DND-41 (cell line): ENCODE data around the gene TSPYL1.

Experiments used
- ATAC-seq: fragments of 200-7000 bp; cut with Tn5 transposase; 3 replicates; pipeline ENCODE4 v1.9.1; 2021; ENCODE audit warnings: low read depth; ENCODE audit not compliant: insufficient read depth
- DNase-seq: peaks from one replicate; pipeline ENCODE4 v3.0.0-alpha.2; 2020
- H2AFZ ChIP-seq: 2 replicates; pipeline ENCODE4 v1.6.0; 2012; ENCODE audit warnings: low read depth, low read length
- H3K27ac ChIP-seq: 2 replicates; pipeline ENCODE4 v1.5.1; 2012; ENCODE audit warnings: low read length, inconsistent platforms
- H3K27me3 ChIP-seq: fragments of 200-600 bp; sonication (generic); 2 replicates; pipeline ENCODE4 v1.6.0; 2012; ENCODE audit warnings: low read length, mild to moderate bottlenecking, inconsistent platforms; ENCODE audit not compliant: insufficient read depth, poor library complexity
- H3K36me3 ChIP-seq: 2 replicates; pipeline ENCODE4 v1.5.1; 2012; ENCODE audit warnings: low read length, inconsistent platforms; ENCODE audit not compliant: insufficient read depth
- H3K4me1 ChIP-seq: 2 replicates; pipeline ENCODE4 v1.5.1; 2012; ENCODE audit warnings: mild to moderate bottlenecking, low read length; ENCODE audit not compliant: insufficient read depth
- H3K4me2 ChIP-seq: 2 replicates; pipeline ENCODE4 v1.6.0; 2012; ENCODE audit warnings: mild to moderate bottlenecking, moderate library complexity, low read length, inconsistent platforms; ENCODE audit not compliant: insufficient read depth
- H3K4me3 ChIP-seq, 2 experiments: fragments of 200-600 bp in 1 of 2; shearing (Covaris generic) in 1 of 2; 2 replicates each; pipeline ENCODE4 v1.5.1; 2012 to 2016; ENCODE audit warnings: inconsistent platforms in 2 of 2, low read length in 2 of 2, mild to moderate bottlenecking in 2 of 2, low read depth in 1 of 2, moderate library complexity in 1 of 2
- H3K79me2 ChIP-seq: 2 replicates; pipeline ENCODE4 v1.6.0; 2012; ENCODE audit warnings: low read length, inconsistent platforms; ENCODE audit not compliant: insufficient read depth
- H3K9ac ChIP-seq: 2 replicates; pipeline ENCODE4 v1.6.0; 2012; ENCODE audit warnings: low read depth, mild to moderate bottlenecking, inconsistent platforms, low read length, moderate library complexity
- H3K9me3 ChIP-seq: 2 replicates; pipeline ENCODE4 v1.5.1; 2012; ENCODE audit warnings: low read length, moderate library complexity, mild to moderate bottlenecking, inconsistent platforms; ENCODE audit not compliant: insufficient read depth, severe bottlenecking
- H4K20me1 ChIP-seq: 2 replicates; pipeline ENCODE4 v1.6.0; 2012; ENCODE audit warnings: low read length; ENCODE audit not compliant: insufficient read depth
- CTCF ChIP-seq: IDR thresholded peaks from 2 replicates; pipeline ENCODE4 v1.5.1; 2012; ENCODE audit warnings: borderline replicate concordance, low read length, moderate library complexity, mild to moderate bottlenecking; ENCODE audit not compliant: poor library complexity, severe bottlenecking; ENCODE audit errors: extremely low read depth
- EZH2 ChIP-seq: IDR thresholded peaks from 3 replicates; pipeline ENCODE4 v1.6.1; 2012; ENCODE audit warnings: borderline replicate concordance, low read depth, mild to moderate bottlenecking, moderate library complexity, low read length, inconsistent platforms; ENCODE audit not compliant: severe bottlenecking

The TSPYL1 gene

DNA sequence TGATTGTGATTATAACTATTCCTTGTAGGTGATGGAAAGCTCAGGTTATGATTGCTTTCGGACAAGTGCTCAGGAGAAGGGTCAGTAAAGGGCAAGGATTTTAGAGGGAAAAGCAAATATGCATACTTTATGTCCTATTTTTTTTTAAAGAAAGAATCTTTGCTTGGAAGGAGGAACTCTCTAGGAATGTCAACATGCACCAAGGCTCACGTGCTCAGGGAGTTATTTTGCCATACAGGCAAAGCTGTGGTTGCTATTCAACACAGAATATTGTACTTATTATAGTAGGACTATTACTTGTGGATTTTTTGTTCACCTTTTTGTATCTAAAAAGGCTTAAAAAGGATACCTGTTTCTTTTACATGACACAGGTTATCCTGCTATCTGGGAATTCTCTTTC, 3.0 kb upstream of the TSPYL1 start:
- DNase-seq, result no peak
- no peak for TF ChIP-seq EZH2
- no peak for TF ChIP-seq CTCF
- no peak overlapping the region for H3K4me2 ChIP-seq

DNA sequence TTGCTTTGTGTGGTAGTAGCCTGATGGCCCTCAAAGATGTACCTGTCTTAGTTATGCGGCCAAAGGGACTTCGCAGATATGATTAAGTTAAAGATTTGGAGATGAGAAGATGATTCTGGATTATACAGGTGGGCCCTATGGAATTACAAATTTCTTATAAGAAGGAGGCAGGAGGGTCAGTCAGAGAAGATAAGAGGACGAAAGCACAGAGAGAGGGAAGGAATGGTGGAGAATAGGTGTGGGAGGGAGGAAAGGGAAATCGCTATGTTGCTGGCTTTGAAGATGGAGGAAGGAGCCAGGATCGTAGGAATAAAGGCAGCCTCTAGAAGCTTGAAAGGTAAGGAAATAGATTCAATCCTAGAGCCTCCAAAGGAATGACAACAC, 1.2 kb upstream of the TSPYL1 start:
- ATAC-seq, result no peak
- no peaks in the 10 kb centered on the region for H3K27me3 ChIP-seq
- peaks cover 24% of the 10 kb centered on the region for H4K20me1 ChIP-seq
- H3K4me2 ChIP-seq, result peak overlapping the region; percentile 98
- TF ChIP-seq EZH2 (no peak), CTCF (no peak)
- H3K4me1 ChIP-seq, result peaks cover 46% of the 10 kb centered on the region
- H3K79me2 ChIP-seq, result peaks cover 48% of the 10 kb centered on the region
- no peaks in the 10 kb centered on the region for H3K9me3 ChIP-seq
- peak overlapping the region; percentile 90 for H2AFZ ChIP-seq
- peak overlapping the region; percentile 93 for H3K9ac ChIP-seq
- peaks cover 32% of the 10 kb centered on the region for H3K36me3 ChIP-seq
- H3K27ac ChIP-seq, result peak overlapping the region; percentile 92
- DNase-seq, result no peak
- H3K4me3 ChIP-seq, result peak overlapping the region; percentile 60 to 95; a peak in 3 of 4 replicates

More for the DNA sequence above, 3.0 kb upstream of the TSPYL1 start:
- no peaks in the 10 kb centered on the region for H3K9me3 ChIP-seq
- peaks cover 18% of the 10 kb centered on the region for H3K36me3 ChIP-seq
- no peak overlapping the region for H2AFZ ChIP-seq
- H3K9ac ChIP-seq, result no peak overlapping the region
- no peak overlapping the region for H3K27ac ChIP-seq
- H4K20me1 ChIP-seq, result peaks cover 15% of the 10 kb centered on the region
- H3K79me2 ChIP-seq, result peaks cover 32% of the 10 kb centered on the region
- no peaks in the 10 kb centered on the region for H3K27me3 ChIP-seq
- no peak overlapping the region for H3K4me3 ChIP-seq
- H3K4me1 ChIP-seq, result peaks cover 29% of the 10 kb centered on the region
- ATAC-seq, result no peak

DNA sequence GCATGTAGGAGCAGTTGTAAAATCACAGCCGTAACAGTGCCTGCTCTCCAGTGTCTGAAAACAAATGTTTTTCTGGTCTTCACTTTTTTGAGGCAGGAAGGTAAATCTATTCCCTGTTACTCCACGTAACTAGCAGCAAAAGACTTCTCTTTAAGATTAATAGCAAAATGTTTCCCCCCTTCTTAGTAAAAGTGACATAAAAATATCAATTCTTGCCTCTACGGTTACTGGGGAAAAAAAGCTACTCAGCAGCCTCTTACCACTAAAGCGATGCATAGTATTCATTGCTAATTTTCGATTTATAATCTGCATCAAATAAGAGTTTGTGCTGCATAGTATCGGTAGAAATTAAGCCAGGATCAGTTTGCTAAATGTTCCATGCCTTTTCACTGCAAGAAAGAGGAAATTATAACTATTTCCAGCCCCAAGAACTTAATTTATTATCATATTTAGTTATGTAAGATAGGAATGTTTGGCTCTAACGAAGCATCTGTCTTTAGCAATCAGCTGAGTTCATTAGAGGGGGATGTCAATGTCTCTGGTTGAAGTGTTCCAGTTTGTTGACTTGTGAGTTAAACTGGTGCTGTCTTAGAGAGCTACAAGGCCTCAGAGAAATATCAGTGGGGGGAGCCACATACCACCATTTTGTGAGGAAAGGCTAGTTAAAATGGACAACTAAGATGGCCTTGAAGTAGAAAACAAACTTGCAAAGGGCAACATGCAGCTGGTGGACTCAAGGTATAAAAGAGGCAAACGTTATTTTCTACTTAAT, 617 bp upstream of the TSPYL1 start:
- Histone ChIP-seq H2AFZ (peak overlapping the region; percentile 90), H3K4me3 (peak overlapping the region; percentile 60 to 95; a peak in 3 of 4 replicates), H3K4me1 (peaks cover 51% of the 10 kb centered on the region), H3K27me3 (no peaks in the 10 kb centered on the region), H3K27ac (peak overlapping the region; percentile 92), H3K79me2 (peaks cover 54% of the 10 kb centered on the region), H3K36me3 (peaks cover 36% of the 10 kb centered on the region), H3K9me3 (no peaks in the 10 kb centered on the region), H4K20me1 (peaks cover 25% of the 10 kb centered on the region), H3K9ac (peak overlapping the region; percentile 93), H3K4me2 (peak overlapping the region; percentile 98)
- TF ChIP-seq CTCF (no peak), EZH2 (no peak)
- ATAC-seq (no peak), DNase-seq (no peak)
